ENCODE results near the gene MYLK4.

The MYLK4 gene

DNA sequence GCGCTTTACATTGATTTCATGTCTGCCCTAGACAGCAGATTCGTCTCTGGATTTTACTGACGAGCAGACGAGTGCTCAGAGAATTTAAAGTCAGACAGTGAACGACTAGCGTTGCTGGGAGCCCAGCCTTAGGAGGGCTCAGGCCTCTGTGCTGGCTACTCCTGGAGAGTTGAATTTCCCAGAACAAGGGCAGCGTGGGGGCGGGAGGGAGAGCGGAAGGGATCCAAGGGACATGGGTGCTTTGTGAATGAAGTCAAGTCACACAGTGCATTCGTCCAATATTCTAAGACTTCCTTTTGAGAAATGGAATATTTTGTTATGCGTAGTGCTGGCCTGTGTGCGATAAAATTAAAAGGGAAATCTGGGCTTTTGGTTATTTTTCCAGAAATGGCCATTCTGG, 126.5 kb downstream of the MYLK4 start:
- no peak for DNase-seq

DNA sequence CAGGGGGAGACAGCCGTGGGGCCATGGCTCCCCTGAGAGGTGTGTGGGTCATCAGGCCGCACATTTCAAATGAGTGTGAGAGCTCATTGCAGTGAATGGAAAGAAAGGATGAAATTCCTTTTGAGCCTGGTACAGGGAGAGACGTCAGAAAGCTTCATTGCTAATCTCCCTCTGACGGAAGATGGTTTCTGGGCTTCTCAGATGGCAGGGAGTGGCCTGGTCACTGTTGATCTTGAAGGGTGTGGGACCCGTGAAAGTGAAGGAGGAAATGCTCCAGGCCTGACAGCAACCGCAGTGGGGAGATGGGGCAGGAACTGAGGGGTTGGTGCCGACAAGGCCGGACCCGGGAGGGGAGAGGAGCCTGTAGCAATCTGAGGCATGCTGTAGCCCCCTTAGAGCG, 127.4 kb downstream of the MYLK4 start:
- no peak for DNase-seq

DNA sequence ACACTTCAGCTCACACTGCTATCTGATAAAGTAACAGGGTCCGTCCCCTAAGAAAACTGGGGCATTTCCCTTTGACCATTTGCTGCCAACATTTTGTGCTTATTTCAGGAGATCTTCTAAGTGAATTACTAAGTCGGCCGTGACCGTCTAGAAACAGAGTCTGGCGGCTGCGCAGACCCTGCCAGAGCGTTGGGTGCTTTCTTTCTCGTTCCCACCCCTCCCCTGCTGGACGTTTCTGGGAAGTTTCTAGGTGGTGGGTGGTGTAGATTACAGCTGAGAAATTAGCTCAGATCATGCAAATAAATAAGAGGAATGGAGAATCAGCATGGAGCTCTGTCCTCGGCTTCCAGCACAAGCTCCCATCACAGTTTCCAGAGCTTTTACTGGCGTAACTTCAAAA, 128.1 kb downstream of the MYLK4 start:
- DNase-seq = no peak

DNA sequence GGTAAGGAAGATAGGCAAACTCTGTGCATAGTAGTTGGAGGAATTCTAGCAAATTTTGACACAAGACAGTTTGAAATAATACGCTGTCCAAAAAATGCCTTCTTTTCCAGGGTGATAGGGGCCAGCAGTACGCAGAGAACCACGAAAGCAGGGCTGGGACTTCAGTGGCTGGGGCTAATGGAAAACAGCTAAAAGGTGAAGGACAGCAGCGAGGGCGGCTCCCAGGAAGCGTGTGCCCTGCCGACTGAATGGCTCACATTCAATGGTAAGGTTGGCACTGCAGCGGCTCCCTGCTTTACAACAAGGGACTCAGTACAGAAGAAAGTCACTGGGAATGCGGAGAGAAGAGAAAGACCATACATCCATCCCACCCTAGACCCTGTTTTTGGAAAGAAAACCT, 131.1 kb downstream of the MYLK4 start:
- no peak for DNase-seq

DNA sequence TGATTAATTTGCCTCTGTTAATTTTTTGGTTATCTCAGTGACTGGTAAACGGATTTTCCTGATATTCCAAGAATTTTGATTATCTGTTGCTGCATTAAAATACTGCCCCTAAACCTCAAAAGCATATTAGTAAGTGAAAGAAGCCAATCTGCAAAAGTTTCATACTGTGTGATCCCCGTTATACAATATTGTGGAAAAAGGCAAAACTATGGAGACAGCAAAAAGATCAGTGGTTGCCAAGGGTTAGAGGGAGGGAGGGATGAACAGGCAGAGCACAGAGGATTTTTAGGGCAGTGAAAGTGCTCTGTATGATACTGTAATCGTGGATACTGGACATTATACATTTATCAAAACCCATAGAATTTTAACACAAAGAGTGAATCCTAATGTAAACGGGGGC, 133.0 kb downstream of the MYLK4 start:
- DNase-seq = no peak

DNA sequence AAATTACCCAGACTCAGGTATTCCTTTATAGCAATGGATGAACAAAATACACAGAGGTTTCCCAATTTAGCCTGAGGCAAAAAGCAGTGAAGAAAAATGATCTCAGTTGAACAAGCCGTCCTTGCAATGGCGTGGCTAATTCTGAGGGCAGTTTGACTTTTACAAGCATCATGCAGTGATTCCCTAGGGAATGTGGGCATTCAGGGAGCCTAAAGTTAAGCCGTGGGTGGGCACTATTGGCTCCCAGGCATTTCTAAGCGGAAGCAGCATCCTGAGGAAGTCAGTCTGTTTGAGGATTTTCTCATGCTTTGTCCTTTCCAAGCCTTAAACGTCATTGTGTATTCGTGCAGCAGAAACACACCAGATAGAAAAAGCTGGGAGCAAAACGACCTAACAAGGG, 133.9 kb downstream of the MYLK4 start:
- no peak for DNase-seq

DNA sequence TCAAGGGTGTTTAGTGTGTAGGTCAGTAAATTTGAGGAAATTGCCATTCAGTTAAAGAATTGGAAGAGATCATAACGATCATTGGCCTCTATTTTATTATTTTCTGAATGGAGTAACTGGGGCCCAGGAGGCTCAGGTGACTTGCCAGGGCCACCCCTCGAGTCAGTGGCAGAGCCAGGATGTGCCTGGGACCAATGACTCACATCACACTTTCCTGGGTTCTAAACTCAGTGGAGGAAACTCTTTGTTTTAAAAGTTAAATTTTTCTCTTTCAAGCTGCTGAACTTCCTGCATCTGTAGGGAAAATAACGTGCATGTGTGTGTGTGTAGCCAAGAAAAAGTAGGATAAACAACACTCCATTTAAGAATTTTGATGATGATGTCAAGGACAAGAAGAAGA, 135.5 kb downstream of the MYLK4 start:
- no peak for DNase-seq

DNA sequence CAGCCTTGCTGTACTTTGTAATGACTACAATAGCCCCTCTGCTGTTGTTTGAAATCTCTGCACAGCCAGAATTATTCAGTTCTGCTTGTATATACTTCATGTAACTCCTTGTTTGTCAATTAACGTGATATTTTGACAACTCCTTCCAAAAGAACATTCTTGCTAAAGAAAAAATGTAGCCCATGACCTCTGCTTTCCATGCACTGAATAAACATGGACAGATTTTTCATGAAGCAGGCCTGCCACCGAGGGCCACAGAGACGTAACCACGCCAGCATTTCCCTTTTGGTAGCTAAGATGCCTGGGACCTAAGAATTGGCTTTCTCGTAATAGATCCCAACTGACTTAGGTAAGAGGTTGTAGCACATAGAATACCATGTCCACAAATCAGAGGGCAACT, 135.9 kb downstream of the MYLK4 start:
- DNase-seq = no peak

DNA sequence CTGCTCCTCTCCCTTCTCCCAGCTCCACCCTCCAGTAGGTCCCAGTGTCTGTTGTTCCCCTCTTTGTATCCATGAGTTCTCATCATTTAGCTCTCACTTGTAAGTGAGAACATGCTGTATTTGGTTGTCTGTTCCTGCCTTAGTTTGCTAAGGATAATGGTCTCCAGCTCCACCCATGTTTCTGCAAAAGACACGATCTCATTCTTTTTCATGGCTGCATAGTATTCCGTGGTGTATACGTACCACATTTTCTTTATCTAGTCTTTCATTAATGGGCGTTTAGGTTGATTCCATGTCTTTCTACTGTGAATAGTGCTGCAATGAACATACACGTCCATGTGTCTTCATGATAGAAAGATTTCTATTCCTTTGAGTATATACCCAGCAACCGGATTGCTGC, 136.6 kb downstream of the MYLK4 start:
- no peak for DNase-seq

All from NCI-H2171 treated with DMSO at 0.1 percent for 48 hours (cell line).